Parathyroid adenoma (tissue), 2 donors: ENCODE results near the gene PPP1CC.

ENCODE experiments used
- H2AFZ ChIP-seq: fragments of 300-600 bp; sonication (generic); one replicate; pipeline ENCODE4 v1.7.0; 2017; ENCODE audit warnings: antibody characterized with exemption, mild to moderate bottlenecking
- H3K27ac ChIP-seq: fragments of 300-600 bp; sonication (generic); one replicate; pipeline ENCODE4 v1.7.0; 2017
- H3K27me3 ChIP-seq: fragments of 300-600 bp; sonication (generic); one replicate; pipeline ENCODE4 v1.7.0; 2017; ENCODE audit warnings: low read length; ENCODE audit not compliant: control insufficient read depth, insufficient read depth
- H3K36me3 ChIP-seq: fragments of 300-600 bp; sonication (generic); one replicate; pipeline ENCODE4 v1.7.0; 2017; ENCODE audit warnings: low read length; ENCODE audit not compliant: control insufficient read depth, insufficient read depth
- H3K4me1 ChIP-seq: fragments of 300-600 bp; sonication (generic); one replicate; pipeline ENCODE4 v1.7.0; 2017; ENCODE audit warnings: control low read depth
- H3K4me2 ChIP-seq: fragments of 300-600 bp; sonication (generic); one replicate; pipeline ENCODE4 v1.7.0; 2017; ENCODE audit warnings: low read length
- H3K4me3 ChIP-seq: fragments of 300-600 bp; sonication (generic); one replicate; pipeline ENCODE4 v1.7.0; 2017; ENCODE audit warnings: low read depth, low read length
- H3K79me2 ChIP-seq: fragments of 300-600 bp; sonication (generic); one replicate; pipeline ENCODE4 v1.7.0; 2017; ENCODE audit warnings: control low read depth
- H3K9ac ChIP-seq: fragments of 300-600 bp; sonication (generic); one replicate; pipeline ENCODE4 v1.7.0; 2017; ENCODE audit warnings: mild to moderate bottlenecking
- H3K9me3 ChIP-seq: fragments of 300-600 bp; sonication (generic); one replicate; pipeline ENCODE4 v1.7.0; 2017; ENCODE audit warnings: low read length; ENCODE audit not compliant: control insufficient read depth
- CTCF ChIP-seq: fragments of 300-600 bp; sonication (generic); IDR thresholded peaks from one replicate; pipeline ENCODE4 v1.7.0; 2017; ENCODE audit warnings: antibody characterized with exemption, mild to moderate bottlenecking
- donor health status: primary hyperparathyroidism.

The PPP1CC gene

GRCh38 chr12:110721570-110721969 lies 21.1 kb downstream of the PPP1CC start:
- Histone ChIP-seq H3K36me3 (no peaks in the 10 kb centered on the region), H3K9me3 (no peaks in the 10 kb centered on the region), H3K9ac (no peak overlapping the region)

GRCh38 chr12:110720516-110720915 lies 22.2 kb downstream of the PPP1CC start:
- Histone ChIP-seq H3K9me3 (no peaks in the 10 kb centered on the region), H3K4me1 (peaks cover 2% of the 10 kb centered on the region), H3K27me3 (no peaks in the 10 kb centered on the region), H3K9ac (no peak overlapping the region), H3K27ac (no peak overlapping the region), H3K4me2 (no peak overlapping the region), H3K79me2 (peaks cover 3% of the 10 kb centered on the region), H3K36me3 (no peaks in the 10 kb centered on the region), H2AFZ (no peak overlapping the region), H3K4me3 (no peak overlapping the region)
- TF ChIP-seq CTCF = no peak

More at GRCh38 chr12:110721570-110721969, 21.1 kb downstream of the PPP1CC start:
- H2AFZ ChIP-seq = no peak overlapping the region
- no peak overlapping the region for H3K4me3 ChIP-seq
- no peaks in the 10 kb centered on the region for H3K27me3 ChIP-seq
- H3K27ac ChIP-seq = no peak overlapping the region
- H3K4me2 ChIP-seq = no peak overlapping the region
- peaks cover 2% of the 10 kb centered on the region for H3K4me1 ChIP-seq
- H3K79me2 ChIP-seq = peaks cover 6% of the 10 kb centered on the region
- TF ChIP-seq CTCF = no peak

GRCh38 chr12:110718222-110718908 lies 24.3 kb downstream of the PPP1CC start:
- Histone ChIP-seq H3K27me3 (no peaks in the 10 kb centered on the region), H3K27ac (no peak overlapping the region), H3K36me3 (no peaks in the 10 kb centered on the region), H3K79me2 (no peaks in the 10 kb centered on the region), H3K4me1 (no peaks in the 10 kb centered on the region), H3K9me3 (no peaks in the 10 kb centered on the region), H3K4me3 (no peak overlapping the region), H3K4me2 (no peak overlapping the region), H2AFZ (no peak overlapping the region), H3K9ac (no peak overlapping the region)
- no peak for TF ChIP-seq CTCF

- H3K9me3 ChIP-seq = no peaks in the 10 kb centered on the region
- H3K27me3 ChIP-seq = no peaks in the 10 kb centered on the region
- H3K4me1 ChIP-seq = no peaks in the 10 kb centered on the region
- H3K79me2 ChIP-seq = no peaks in the 10 kb centered on the region
- H2AFZ ChIP-seq = no peak overlapping the region
- H3K9ac ChIP-seq = no peak overlapping the region
- H3K27ac ChIP-seq = no peak overlapping the region
- H3K4me2 ChIP-seq = no peak overlapping the region
- TF ChIP-seq CTCF = no peak
- H3K36me3 ChIP-seq = no peaks in the 10 kb centered on the region
- no peak overlapping the region for H3K4me3 ChIP-seq
These were observed 25.7 kb downstream of the PPP1CC start for GRCh38 chr12:110717037-110717436.

GRCh38 chr12:110708917-110709316 lies 33.8 kb downstream of the PPP1CC start:
- H3K4me3 ChIP-seq = no peak overlapping the region
- no peak for TF ChIP-seq CTCF
- H3K36me3 ChIP-seq = no peaks in the 10 kb centered on the region
- no peaks in the 10 kb centered on the region for H3K79me2 ChIP-seq
- H3K27me3 ChIP-seq = no peaks in the 10 kb centered on the region
- H3K9me3 ChIP-seq = no peaks in the 10 kb centered on the region
- H3K27ac ChIP-seq = no peak overlapping the region
- no peaks in the 10 kb centered on the region for H3K4me1 ChIP-seq
- H3K9ac ChIP-seq = no peak overlapping the region
- H2AFZ ChIP-seq = no peak overlapping the region
- no peak overlapping the region for H3K4me2 ChIP-seq
